ENCODE results near the gene ATP5IF1. TPM values are rescaled to one million over a fixed set of nuclear protein-coding genes. Genes with fewer than 3 reads are reported as not detected.

Gene ATP5IF1
- total RNA-seq, 1 experiment from 2014 or later, result 169 TPM

- Histone ChIP-seq H3K27me3 (ENCODE audit: insufficient read depth, low read length) (no peaks in the 10 kb centered on the region), H3K4me1 (ENCODE audit: control insufficient read depth in 1 of 2, insufficient read depth in 2 of 2, low read length in 2 of 2) (no peaks in the 10 kb centered on the region), H3K9ac (ENCODE audit: low read length) (no peak overlapping the region), H3K36me3 (ENCODE audit: control insufficient read depth in 1 of 2, insufficient read depth in 2 of 2, low read length in 2 of 2) (peaks cover 34 to 45% of the 10 kb centered on the region in 2 experiments), H2AFZ (ENCODE audit: low read depth, low read length, poor library complexity, severe bottlenecking) (no peak overlapping the region), H3K79me2 (ENCODE audit: insufficient read depth, low read length) (peaks cover 17% of the 10 kb centered on the region), H3K27ac (ENCODE audit: low read depth, low read length) (no peak overlapping the region), H3K9me3 (ENCODE audit: control insufficient read depth in 1 of 2, insufficient read depth in 1 of 2, low read depth in 1 of 2, low read length in 2 of 2) (no peaks in the 10 kb centered on the region), H3K4me2 (ENCODE audit: low read length) (no peak overlapping the region), H3K4me3 (replicated peaks in 1 of 2; ENCODE audit: low read depth in 1 of 2, low read length in 2 of 2) (no peak overlapping the region), H3K9me2 (ENCODE audit: insufficient read depth) (no peaks in the 10 kb centered on the region), H4K20me1 (ENCODE audit: insufficient read depth) (peaks cover 4% of the 10 kb centered on the region; the same call in 1 of the 2 replicates)
- no peak for DNase-seq (ENCODE audit: low read depth, low spot score)
- ChIA-PET CTCF (no interaction called here), POLR2A (no interaction called here), RAD21 (ENCODE audit: low non-redundant PET in 1 of 2, low total read pairs in 2 of 2, uncharacterized antibody in 2 of 2, unreplicated experiment in 2 of 2) (no interaction called here)
- no TSS peak for BruUV-seq (replicated peaks)
- ATAC-seq, result no peak
- TF ChIP-seq ZNF274 (IDR thresholded peaks at IDR 0.05; ENCODE audit: low read depth, low read length) (no peak), MAX (IDR thresholded peaks at IDR 0.05) (no peak), ZFX (IDR thresholded peaks at IDR 0.05) (no peak), FOSL1 (IDR thresholded peaks at IDR 0.05; ENCODE audit: low read depth) (no peak)
- TF ChIP-seq, protein P1, sequence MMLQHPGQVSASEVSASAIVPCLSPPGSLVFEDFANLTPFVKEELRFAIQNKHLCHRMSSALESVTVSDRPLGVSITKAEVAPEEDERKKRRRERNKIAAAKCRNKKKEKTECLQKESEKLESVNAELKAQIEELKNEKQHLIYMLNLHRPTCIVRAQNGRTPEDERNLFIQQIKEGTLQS (IDR thresholded peaks at IDR 0.05), result no peak
- intact Hi-C loops (cut with micrococcal nuclease), result no loop called here
Measured at GRCh38 chr1:28205243-28205642, 30.7 kb upstream of the ATP5IF1 start.

DNA sequence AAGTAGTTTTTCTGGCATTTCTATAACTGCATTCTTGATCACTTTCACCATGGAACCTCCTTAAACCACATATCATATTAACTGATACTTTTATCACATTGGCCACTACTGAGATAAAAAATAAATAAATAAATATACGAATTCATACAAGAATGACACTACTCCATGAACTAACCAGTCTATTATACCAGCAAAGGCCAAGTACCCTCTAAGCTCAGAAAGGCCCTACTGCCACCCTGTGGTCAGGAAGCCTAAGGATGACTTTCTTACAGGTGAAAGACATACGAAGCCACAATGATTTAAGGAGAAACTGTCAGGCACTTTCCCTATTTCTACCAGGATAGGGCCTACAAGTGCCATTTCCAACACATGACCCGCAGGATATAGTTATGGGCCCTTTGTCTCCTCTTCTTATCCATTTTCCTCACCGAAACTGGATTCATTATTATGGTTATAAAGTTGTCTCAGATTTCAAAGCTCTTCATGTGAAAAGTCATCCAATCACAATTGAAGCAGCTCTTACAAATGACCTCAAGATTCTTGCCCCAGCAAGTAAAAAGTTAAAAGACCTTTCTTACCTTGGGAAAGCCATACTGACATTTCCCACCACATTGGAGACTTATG is 27.0 kb upstream of the ATP5IF1 start:
- H3K4me3 ChIP-seq (replicated peaks in 1 of 2; ENCODE audit: low read depth in 1 of 2, low read length in 2 of 2), result no peak overlapping the region
- no TSS peak for BruUV-seq (replicated peaks)
- H3K27ac ChIP-seq (ENCODE audit: low read depth, low read length), result no peak overlapping the region
- H3K4me1 ChIP-seq (ENCODE audit: control insufficient read depth in 1 of 2, insufficient read depth in 2 of 2, low read length in 2 of 2), result no peaks in the 10 kb centered on the region
- no peaks in the 10 kb centered on the region for H3K9me2 ChIP-seq (ENCODE audit: insufficient read depth)
- no peaks in the 10 kb centered on the region for H3K9me3 ChIP-seq (ENCODE audit: control insufficient read depth in 1 of 2, insufficient read depth in 1 of 2, low read depth in 1 of 2, low read length in 2 of 2)
- TF ChIP-seq ZFX (IDR thresholded peaks at IDR 0.05) (no peak), RAD21 (IDR thresholded peaks at IDR 0.05; ENCODE audit: low read depth) (peak; percentile 95), POLR2AphosphoS5 (IDR thresholded peaks at IDR 0.05; ENCODE audit: low read depth, low read length) (no peak), CTCF (IDR thresholded peaks at IDR 0.05 in 2 of 3, conservative IDR thresholded peaks at IDR 0.05 in 1 of 3; ENCODE audit: borderline replicate concordance in 1 of 3, insufficient read depth in 1 of 3, low read depth in 2 of 3, low read length in 2 of 3) (peak; percentile 66 to 89 (median 77))
- peak; percentile 58 for DNase-seq (ENCODE audit: low read depth, low spot score)
- ChIA-PET CTCF (interaction anchor here (0.6 to 4.2 kb wide), 13 partner anchors 10 to 668 kb away, joined by 3 to 103 read pairs (median 4); partner anchors contain the start of genes ATP5IF1, EYA3 and PHACTR4), RAD21 (ENCODE audit: low non-redundant PET in 1 of 2, low total read pairs in 2 of 2, uncharacterized antibody in 2 of 2, unreplicated experiment in 2 of 2) (interaction anchor here (0.6 to 1.8 kb wide), 6 partner anchors 13 to 351 kb away, joined by 3 to 13 read pairs (median 4); partner anchors contain the start of gene EYA3 (in 1 of the 2)), POLR2A (interaction anchor here (0.8 to 1.3 kb wide), 2 partner anchors 118 to 665 kb away, joined by 3 to 5 read pairs; no protein-coding TSS in a partner anchor)
- H3K27me3 ChIP-seq (ENCODE audit: insufficient read depth, low read length), result no peaks in the 10 kb centered on the region
- no peak overlapping the region for H2AFZ ChIP-seq (ENCODE audit: low read depth, low read length, poor library complexity, severe bottlenecking)
- H3K36me3 ChIP-seq (ENCODE audit: control insufficient read depth in 1 of 2, insufficient read depth in 2 of 2, low read length in 2 of 2), result peaks cover 24 to 27% of the 10 kb centered on the region in 2 experiments
- peaks cover 4% of the 10 kb centered on the region; the same call in 1 of the 2 replicates for H4K20me1 ChIP-seq (ENCODE audit: insufficient read depth)
- no peak overlapping the region for H3K4me2 ChIP-seq (ENCODE audit: low read length)
- ATAC-seq, result peak; percentile 90
- intact Hi-C loops (cut with micrococcal nuclease), result loop anchor here (1.0 to 2.0 kb wide), 2 partner anchors 118 to 350 kb away; no protein-coding TSS in a partner anchor
- H3K79me2 ChIP-seq (ENCODE audit: insufficient read depth, low read length), result peaks cover 39% of the 10 kb centered on the region
- no peak overlapping the region for H3K9ac ChIP-seq (ENCODE audit: low read length)
